PC-3 (cell line): ENCODE measurements around the gene TCF20. TPM values are rescaled to one million over a fixed set of nuclear protein-coding genes. Genes with fewer than 3 reads are reported as not detected.

Experiments used
- ATAC-seq: fragments of 200-7000 bp; cut with Tn5 transposase; 2 replicates; pipeline ENCODE4 v1.9.1; 2020; ENCODE audit warnings: mild to moderate bottlenecking, moderate library complexity
- BruUV-seq: library from RNA; stranded (reverse); fragments of 400-500 nt; replicated peaks from 2 replicates; lab custom pipeline; 2021; lab: Mats Ljungman, UMichigan
- CTCF ChIA-PET: fragments of 300-600 bp; sonication (Branson Sonifier 250); formaldehyde crosslinking; loops from one replicate; lab custom pipeline; 2022; ENCODE audit warnings: antibody characterized with exemption; lab: Charles Lee
- POLR2A ChIA-PET: fragments of 300-600 bp; sonication (Branson Sonifier 250); formaldehyde crosslinking; loops from one replicate; lab custom pipeline; 2022; ENCODE audit warnings: antibody characterized with exemption; ENCODE audit not compliant: unreplicated experiment; lab: Charles Lee
- DNase-seq: peaks from one replicate; pipeline ENCODE4 v3.0.0-alpha.2; 2015
- H2AFZ ChIP-seq: fragments of 300-600 bp; sonication (generic); 2 replicates; pipeline ENCODE4 v1.6.0; 2016; ENCODE audit warnings: antibody characterized with exemption, low read length
- H3F3A ChIP-seq: fragments of 300-600 bp; sonication (generic); one replicate; pipeline ENCODE4 v1.6.0; 2017; ENCODE audit warnings: antibody characterized with exemption, low read length, control low read depth, mild to moderate bottlenecking; ENCODE audit not compliant: unreplicated experiment
- H3K27ac ChIP-seq: fragments of 300-600 bp; sonication (generic); 2 replicates; pipeline ENCODE4 v1.5.1; 2016; ENCODE audit warnings: mild to moderate bottlenecking, low read length
- H3K27me3 ChIP-seq: fragments of 300-600 bp; sonication (generic); 2 replicates; pipeline ENCODE4 v1.6.1; 2016; ENCODE audit warnings: low read length, mixed read lengths
- H3K36me3 ChIP-seq: fragments of 300-600 bp; sonication (generic); 2 replicates; pipeline ENCODE4 v1.6.1; 2016; ENCODE audit warnings: low read depth, mixed run types, low read length, mixed read lengths
- H3K4me1 ChIP-seq: fragments of 300-600 bp; sonication (generic); 2 replicates; pipeline ENCODE4 v1.5.1; 2016; ENCODE audit warnings: low read length; ENCODE audit not compliant: insufficient read depth
- H3K4me2 ChIP-seq: fragments of 300-600 bp; sonication (generic); 2 replicates; pipeline ENCODE4 v1.6.0; 2016; ENCODE audit warnings: low read length
- H3K4me3 ChIP-seq: fragments of 300-600 bp; sonication (generic); 2 replicates; pipeline ENCODE4 v1.5.1; 2016; ENCODE audit warnings: mild to moderate bottlenecking, low read length, mixed read lengths
- H3K79me2 ChIP-seq: fragments of 300-600 bp; sonication (generic); 2 replicates; pipeline ENCODE4 v1.6.1; 2017; ENCODE audit warnings: low read length, mixed read lengths
- H3K9ac ChIP-seq: fragments of 300-600 bp; sonication (generic); 2 replicates; pipeline ENCODE4 v1.6.0; 2016; ENCODE audit warnings: mild to moderate bottlenecking, low read length
- H3K9me2 ChIP-seq: fragments of 300-600 bp; sonication (generic); replicated peaks from 2 replicates; pipeline ENCODE4 v1.6.1; 2016; ENCODE audit warnings: mixed run types, low read length, mixed read lengths
- H3K9me3 ChIP-seq: fragments of 300-600 bp; sonication (generic); 2 replicates; pipeline ENCODE4 v1.6.1; 2016; ENCODE audit warnings: low read length, mixed read lengths
- H4K20me1 ChIP-seq: fragments of 300-600 bp; sonication (generic); 2 replicates; pipeline ENCODE4 v1.6.1; 2016; ENCODE audit warnings: low read length, mixed read lengths
- CTCF ChIP-seq: fragments of 300-600 bp; sonication (generic); conservative IDR thresholded peaks from 2 replicates; pipeline ENCODE4 v1.5.1; 2017; ENCODE audit warnings: antibody characterized with exemption, low read depth, mild to moderate bottlenecking, low read length
- EZH2 ChIP-seq: fragments of 300-600 bp; sonication (generic); IDR thresholded peaks from one replicate; pipeline ENCODE4 v1.6.1; 2017; ENCODE audit warnings: antibody characterized with exemption, mild to moderate bottlenecking, low read length; ENCODE audit not compliant: unreplicated experiment
- EZH2phosphoT487 ChIP-seq: fragments of 300-600 bp; sonication (generic); IDR thresholded peaks from 2 replicates; pipeline ENCODE4 v1.6.1; 2018; ENCODE audit warnings: mild to moderate bottlenecking, antibody characterized with exemption, low read length, borderline replicate concordance
- intact Hi-C: fragments of 100-400 bp; cut with micrococcal nuclease; formaldehyde crosslinking; loops from 2 replicates; pipeline ENCODE4 v1.9.0; 2023
- total RNA-seq: library from RNA; depleted of rRNA; stranded (reverse); fragments of >200 nt; gene quantifications from 2 replicates; pipeline ENCODE4 v1.2.3, GENCODE V29; 2014

TCF20 gene
- total RNA-seq, 1 experiment from 2014 or later: 36.0 TPM

- H3K4me1 ChIP-seq: peaks cover 15% of the 10 kb centered on the region
- H3K9me2 ChIP-seq: no peaks in the 10 kb centered on the region
- H3K79me2 ChIP-seq: no peaks in the 10 kb centered on the region
- H3K27ac ChIP-seq: no peak overlapping the region
- H3K4me2 ChIP-seq: no peak overlapping the region
- no peak overlapping the region for H3K4me3 ChIP-seq
- intact Hi-C loops: no loop called here
- no peaks in the 10 kb centered on the region for H3F3A ChIP-seq
- no peak for DNase-seq
- H3K9ac ChIP-seq: no peak overlapping the region
- H2AFZ ChIP-seq: no peak overlapping the region
- POLR2A ChIA-PET: no interaction called here
- H3K9me3 ChIP-seq: no peaks in the 10 kb centered on the region
- H3K36me3 ChIP-seq: no peaks in the 10 kb centered on the region
- no peak for ATAC-seq
- no peaks in the 10 kb centered on the region for H4K20me1 ChIP-seq
- no peaks in the 10 kb centered on the region for H3K27me3 ChIP-seq
- BruUV-seq: no TSS peak
- CTCF ChIA-PET: no interaction called here
- TF ChIP-seq EZH2phosphoT487 (no peak), EZH2 (no peak), CTCF (no peak)
These were observed 42.8 kb upstream of the TCF20 start for GRCh38 chr22:42313204-42313603.

GRCh38 chr22:42310291-42311015 is 40.0 kb upstream of the TCF20 start:
- Histone ChIP-seq H3K4me3 (no peak overlapping the region), H3K27me3 (no peaks in the 10 kb centered on the region), H2AFZ (no peak overlapping the region), H3K9me2 (no peaks in the 10 kb centered on the region), H3K4me1 (peaks cover 15% of the 10 kb centered on the region), H3K4me2 (no peak overlapping the region), H3K36me3 (no peaks in the 10 kb centered on the region), H3K9me3 (no peaks in the 10 kb centered on the region), H3K79me2 (no peaks in the 10 kb centered on the region), H3K9ac (no peak overlapping the region), H3F3A (no peaks in the 10 kb centered on the region), H3K27ac (no peak overlapping the region), H4K20me1 (no peaks in the 10 kb centered on the region)
- no peak for ATAC-seq
- TF ChIP-seq EZH2phosphoT487: no peak
- TF ChIP-seq CTCF: no peak
- TF ChIP-seq EZH2: no peak
- DNase-seq: no peak
- ChIA-PET CTCF (no interaction called here), POLR2A (no interaction called here)
- no TSS peak for BruUV-seq
- intact Hi-C loops: no loop called here

- Histone ChIP-seq H3K9ac (no peak overlapping the region), H3K4me3 (no peak overlapping the region), H3K79me2 (no peaks in the 10 kb centered on the region), H3K4me2 (no peak overlapping the region), H4K20me1 (no peaks in the 10 kb centered on the region), H3K36me3 (no peaks in the 10 kb centered on the region), H3K4me1 (peaks cover 15% of the 10 kb centered on the region), H3K9me2 (no peaks in the 10 kb centered on the region), H3K27me3 (no peaks in the 10 kb centered on the region), H3F3A (no peaks in the 10 kb centered on the region), H2AFZ (no peak overlapping the region), H3K9me3 (no peaks in the 10 kb centered on the region), H3K27ac (no peak overlapping the region)
- POLR2A ChIA-PET: no interaction called here
- ATAC-seq (no peak), DNase-seq (no peak)
- no peak for TF ChIP-seq EZH2
- TF ChIP-seq CTCF: no peak
- CTCF ChIA-PET: no interaction called here
- intact Hi-C loops: no loop called here
- BruUV-seq: no TSS peak
These were observed 39.4 kb upstream of the TCF20 start for GRCh38 chr22:42309865-42310264.
